ENCODE data around the gene DOCK7. TPM values are rescaled to one million over a fixed set of nuclear protein-coding genes. Genes with fewer than 3 reads are reported as not detected.

Gene DOCK7
- polyA plus RNA-seq, 3 donors = 2.9 to 3.7 (median 3.5) TPM

- Mint-ChIP-seq H3K27ac (peak within 1 kb of the TSS; percentile 99), H3K36me3 (peaks cover 5% of the 10 kb centered on the region in 2 donors), H3K4me1 (peaks cover 34% of the 10 kb centered on the region), H3K27me3 (ENCODE audit: low read depth in 3 of 3) (peaks cover 0 to 2% (median 2%) of the 10 kb centered on the region in 3 donors), H3K9me3 (no peaks in the 10 kb centered on the region), H3K4me3 (peak within 1 kb of the TSS; percentile 97)
- Histone ChIP-seq H3K27ac (ENCODE audit: low read depth in 1 of 2, low read length in 2 of 2) (peak within 1 kb of the TSS; percentile 96 to 98), H2AFZ (ENCODE audit: insufficient read depth, low read depth, low read length, poor library complexity, severe bottlenecking) (peak within 1 kb of the TSS; percentile 99), H3K36me3 (replicated peaks in 1 of 2; ENCODE audit: control insufficient read depth in 1 of 2, insufficient read depth in 2 of 2, low read length in 2 of 2) (peaks cover 4 to 6% of the 10 kb centered on the region in 2 donors), H3K4me3 (replicated peaks in 1 of 3; ENCODE audit: low read depth in 2 of 3, low read length in 3 of 3) (peak within 1 kb of the TSS; percentile 79 to 95 (median 93)), H4K20me1 (ENCODE audit: insufficient read depth, low read length) (peaks cover 9% of the 10 kb centered on the region), H3K4me2 (replicated peaks; ENCODE audit: extremely low read depth, low read length, poor library complexity, severe bottlenecking) (peak within 1 kb of the TSS; percentile 95), H3K79me2 (ENCODE audit: insufficient read depth, low read length) (peaks cover 48% of the 10 kb centered on the region), H3K9me3 (replicated peaks in 1 of 2; ENCODE audit: control insufficient read depth in 1 of 2, insufficient read depth in 1 of 2, low read length in 2 of 2) (no peaks in the 10 kb centered on the region), H3K27me3 (ENCODE audit: control insufficient read depth in 2 of 2, insufficient read depth in 2 of 2, low read length in 2 of 2) (no peaks in the 10 kb centered on the region), H3K4me1 (ENCODE audit: control insufficient read depth in 1 of 2, insufficient read depth in 2 of 2, low read length in 2 of 2) (peaks cover 16 to 31% of the 10 kb centered on the region in 2 donors), H3K9ac (ENCODE audit: insufficient read depth, low read length, poor library complexity, severe bottlenecking) (peak within 1 kb of the TSS; percentile 96)
- TF ChIP-seq, protein P1, sequence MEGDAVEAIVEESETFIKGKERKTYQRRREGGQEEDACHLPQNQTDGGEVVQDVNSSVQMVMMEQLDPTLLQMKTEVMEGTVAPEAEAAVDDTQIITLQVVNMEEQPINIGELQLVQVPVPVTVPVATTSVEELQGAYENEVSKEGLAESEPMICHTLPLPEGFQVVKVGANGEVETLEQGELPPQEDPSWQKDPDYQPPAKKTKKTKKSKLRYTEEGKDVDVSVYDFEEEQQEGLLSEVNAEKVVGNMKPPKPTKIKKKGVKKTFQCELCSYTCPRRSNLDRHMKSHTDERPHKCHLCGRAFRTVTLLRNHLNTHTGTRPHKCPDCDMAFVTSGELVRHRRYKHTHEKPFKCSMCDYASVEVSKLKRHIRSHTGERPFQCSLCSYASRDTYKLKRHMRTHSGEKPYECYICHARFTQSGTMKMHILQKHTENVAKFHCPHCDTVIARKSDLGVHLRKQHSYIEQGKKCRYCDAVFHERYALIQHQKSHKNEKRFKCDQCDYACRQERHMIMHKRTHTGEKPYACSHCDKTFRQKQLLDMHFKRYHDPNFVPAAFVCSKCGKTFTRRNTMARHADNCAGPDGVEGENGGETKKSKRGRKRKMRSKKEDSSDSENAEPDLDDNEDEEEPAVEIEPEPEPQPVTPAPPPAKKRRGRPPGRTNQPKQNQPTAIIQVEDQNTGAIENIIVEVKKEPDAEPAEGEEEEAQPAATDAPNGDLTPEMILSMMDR (IDR thresholded peaks at IDR 0.05) = no peak
- DNase-seq = peak; percentile 98 to 99 (median 99)
- WGBS (ENCODE audit: insufficient coverage) = under 1% methylated on average over 69 of the region's 76 CpGs
- intact Hi-C loops (cut with micrococcal nuclease) = loop anchor here (5.0 kb wide), 1 partner anchor 351 kb away; no protein-coding TSS in a partner anchor
These were observed 251.5 kb downstream of the DOCK7 start, which contains the start of gene USP1 for GRCh38 chr1:62436466-62437272. Gene USP1 (plus strand): TSS chr1:62437049. CDS start chr1:62439868, 2,819 bp downstream.

DNA sequence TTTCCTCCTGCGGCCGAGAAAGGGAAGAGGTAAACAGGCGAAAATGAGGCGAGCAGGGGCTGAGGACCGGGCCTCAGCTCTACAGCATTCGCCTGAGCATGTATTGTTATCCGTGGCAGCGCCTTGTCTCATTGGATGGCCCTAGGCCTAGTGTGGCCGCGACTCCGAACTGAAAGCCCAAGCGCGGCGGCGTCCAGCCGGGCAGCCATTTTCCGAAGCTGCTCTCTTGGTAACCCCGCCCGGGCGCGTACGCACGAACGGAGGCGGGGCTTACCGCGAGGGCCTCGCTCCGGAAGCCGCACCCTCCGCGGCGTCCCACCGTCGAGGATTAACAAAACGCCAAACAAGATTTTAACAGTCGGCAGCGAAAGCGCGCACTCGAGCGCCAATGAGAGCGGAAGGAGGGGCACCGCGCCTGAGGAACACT, 252.1 kb downstream of the DOCK7 start:
- peak overlapping the region; percentile 95 for H3K4me2 ChIP-seq (replicated peaks; ENCODE audit: extremely low read depth, low read length, poor library complexity, severe bottlenecking)
- peaks cover 9% of the 10 kb centered on the region for H4K20me1 ChIP-seq (ENCODE audit: insufficient read depth, low read length)
- intact Hi-C loops (cut with micrococcal nuclease) = loop anchor here (5.0 kb wide), 1 partner anchor 351 kb away; no protein-coding TSS in a partner anchor
- Mint-ChIP-seq H3K27me3 (ENCODE audit: low read depth in 3 of 3) (peaks cover 0 to 2% (median 2%) of the 10 kb centered on the region in 3 donors), H3K9me3 (no peaks in the 10 kb centered on the region), H3K4me1 (peaks cover 34% of the 10 kb centered on the region), H3K27ac (peak overlapping the region; percentile 99), H3K36me3 (peaks cover 2 to 3% of the 10 kb centered on the region in 2 donors), H3K4me3 (peak overlapping the region; percentile 97)
- DNase-seq = no peak
- H2AFZ ChIP-seq (ENCODE audit: insufficient read depth, low read depth, low read length, poor library complexity, severe bottlenecking) = peak overlapping the region; percentile 99
- WGBS (ENCODE audit: insufficient coverage) = under 1% methylated on average over 45 of the region's 45 CpGs
- H3K4me3 ChIP-seq (replicated peaks in 1 of 3; ENCODE audit: low read depth in 2 of 3, low read length in 3 of 3) = peak overlapping the region; percentile 79 to 95 (median 93)
- peak overlapping the region; percentile 96 to 98 for H3K27ac ChIP-seq (ENCODE audit: low read depth in 1 of 2, low read length in 2 of 2)
- peak overlapping the region; percentile 96 for H3K9ac ChIP-seq (ENCODE audit: insufficient read depth, low read length, poor library complexity, severe bottlenecking)
- H3K9me3 ChIP-seq (replicated peaks in 1 of 2; ENCODE audit: control insufficient read depth in 1 of 2, insufficient read depth in 1 of 2, low read length in 2 of 2) = no peaks in the 10 kb centered on the region
- TF ChIP-seq, protein P1 (IDR thresholded peaks at IDR 0.05) = no peak
- H3K27me3 ChIP-seq (ENCODE audit: control insufficient read depth in 2 of 2, insufficient read depth in 2 of 2, low read length in 2 of 2) = no peaks in the 10 kb centered on the region
- peaks cover 42% of the 10 kb centered on the region for H3K79me2 ChIP-seq (ENCODE audit: insufficient read depth, low read length)
- H3K36me3 ChIP-seq (replicated peaks in 1 of 2; ENCODE audit: control insufficient read depth in 1 of 2, insufficient read depth in 2 of 2, low read length in 2 of 2) = no peaks in the 10 kb centered on the region
- peaks cover 16 to 31% of the 10 kb centered on the region in 2 donors for H3K4me1 ChIP-seq (ENCODE audit: control insufficient read depth in 1 of 2, insufficient read depth in 2 of 2, low read length in 2 of 2)

Measured in CD14-positive monocyte (primary cell).